K562 (cell line): ENCODE data around the gene ZNF747. TPM values are rescaled to one million over a fixed set of nuclear protein-coding genes. Genes with fewer than 3 reads are reported as not detected.

Experiments
- MTA3 ChIP-seq: fragments of 450-650 bp; formaldehyde crosslinking; IDR thresholded peaks from 2 replicates; pipeline ENCODE4 v1.6.1; 2017; ENCODE audit warnings: mild to moderate bottlenecking, borderline replicate concordance
- MXI1 ChIP-seq: IDR thresholded peaks from 2 replicates; pipeline ENCODE4 v1.6.1; 2011; ENCODE audit warnings: low read depth, mild to moderate bottlenecking, improper control_type of control experiment, low read length
- TARDBP ChIP-seq: fragments of 450-650 bp; IDR thresholded peaks from 2 replicates; pipeline ENCODE4 v1.6.1; 2016
- ZNF12 ChIP-seq: sonication (generic); formaldehyde crosslinking; IDR thresholded peaks from 2 replicates; pipeline ENCODE4 v1.4.0; 2020; ENCODE audit warnings: mild to moderate bottlenecking, missing genetic modification reagents
- ZNF282 ChIP-seq: sonication (generic); formaldehyde crosslinking; IDR thresholded peaks from 2 replicates; pipeline ENCODE4 v1.8.1; 2023; ENCODE audit warnings: missing genetic modification reagents
- ZNF561 ChIP-seq: fragments of 450-650 bp; formaldehyde crosslinking; conservative IDR thresholded peaks from 2 replicates; pipeline ENCODE4 v1.4.0; 2020; ENCODE audit warnings: mild to moderate bottlenecking, moderate library complexity
- ZNF79 ChIP-seq: fragments of 250-450 bp; sonication (Bioruptor Pico); IDR thresholded peaks from 2 replicates; pipeline ENCODE4 v1.4.0; 2020; ENCODE audit warnings: low read depth, mild to moderate bottlenecking, moderate library complexity
- polyA plus RNA-seq, 8 experiments: library from polyadenylated mRNA; depleted of rRNA in 4 of 8; stranded (reverse) in 5 of 8; unstranded in 3 of 8; fragments of >200 nt; fragmentation: Nextera tagmentation in 2 of 8; fragmentation: Illumina TruSeq in 1 of 8; extraction: Ambion mirVana in 2 of 8; extraction: Trizol in 1 of 8; gene quantifications; 2 replicates each; pipeline versions ENCODE4 v1.2.1 to v1.2.3, GENCODE V29; 2011 to 2014; ENCODE audit warnings: inconsistent platforms in 1 of 8, missing spikeins in 1 of 8
- total RNA-seq, 7 experiments: library from RNA; depleted of rRNA in 6 of 7; stranded (reverse); fragments of >200 nt in 6 of 7; fragmentation: Illumina TruSeq in 2 of 7; extraction: Trizol in 2 of 7; gene quantifications; 2 replicates each; pipeline versions ENCODE4 v1.2.1 to v1.2.3, GENCODE V29; 2011 to 2021; ENCODE audit warnings: low replicate concordance in 1 of 7
- TF ChIP-seq, protein P1 (sequence below): sonication (generic); formaldehyde crosslinking; IDR thresholded peaks from 2 replicates; pipeline ENCODE4 v1.4.0; 2020; ENCODE audit warnings: mild to moderate bottlenecking, missing genetic modification reagents
- TF ChIP-seq, protein P2 (sequence below): fragments of 250-450 bp; sonication (Bioruptor Pico); IDR thresholded peaks from 2 replicates; pipeline ENCODE4 v1.5.0; 2021
- TF ChIP-seq, protein P3 (sequence below): sonication (generic); formaldehyde crosslinking; IDR thresholded peaks from 2 replicates; pipeline ENCODE4 v1.8.0; 2022; ENCODE audit warnings: mild to moderate bottlenecking, missing genetic modification reagents, borderline replicate concordance
- TF ChIP-seq, protein P4 (sequence below): fragments of 450-650 bp; IDR thresholded peaks from 2 replicates; pipeline ENCODE4 v1.6.1; 2017; ENCODE audit warnings: mild to moderate bottlenecking, moderate library complexity

The ZNF747 gene
- total and polyA plus RNA-seq, 9 of the 15 experiments (the other 6 are each of a cell fraction or from before 2014, with no cell fraction given), result 0.14 to 3.3 (median 1.5) TPM

DNA sequence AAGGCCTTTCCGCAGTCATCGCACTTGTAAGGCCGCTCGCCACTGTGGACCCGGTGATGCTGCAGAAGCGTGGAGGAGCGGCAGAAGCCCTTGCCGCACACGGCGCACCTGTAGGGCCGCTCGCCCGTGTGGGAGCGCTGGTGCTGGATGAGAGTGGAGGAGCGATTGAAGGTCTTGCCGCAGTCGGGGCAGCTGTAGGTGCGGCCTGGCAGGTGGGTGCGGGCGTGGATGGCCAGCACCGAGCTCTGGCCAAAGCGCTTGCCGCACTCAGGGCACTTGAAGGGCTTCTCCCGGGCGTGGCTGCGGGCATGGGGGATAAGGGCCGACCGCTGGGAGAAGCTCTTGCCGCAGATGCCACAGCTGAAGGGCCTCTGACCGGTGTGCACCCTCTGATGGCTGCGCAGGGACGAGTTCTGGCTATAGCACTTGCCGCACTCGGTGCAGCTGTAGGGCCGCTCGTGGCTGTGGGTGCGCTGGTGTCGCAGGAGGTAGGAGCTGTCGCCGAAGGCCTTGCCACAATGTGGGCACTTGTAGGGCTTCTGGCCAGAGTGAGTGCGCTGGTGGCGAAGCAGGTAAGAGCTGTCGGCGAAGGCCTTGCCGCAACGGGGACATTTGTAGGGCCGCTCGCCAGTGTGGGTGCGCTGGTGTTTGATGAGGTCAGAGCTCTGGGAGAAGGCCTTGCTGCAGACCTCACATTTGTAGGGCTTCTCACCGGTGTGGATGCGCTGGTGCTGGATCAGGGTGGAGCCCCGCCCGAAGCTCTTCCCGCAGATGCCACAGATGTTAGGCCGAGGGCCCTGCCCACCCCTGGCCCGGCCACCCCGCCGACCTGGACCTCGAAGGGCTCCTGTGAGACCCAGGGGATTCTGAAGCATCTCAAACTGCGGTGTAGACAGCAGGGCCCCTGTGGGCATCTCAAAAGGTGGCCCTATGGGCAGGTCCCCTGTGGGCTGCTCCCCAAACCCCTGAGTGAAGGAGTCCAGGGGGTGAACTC, 9.8 kb downstream of the ZNF747 start (continued):
- TF ChIP-seq, protein P1, sequence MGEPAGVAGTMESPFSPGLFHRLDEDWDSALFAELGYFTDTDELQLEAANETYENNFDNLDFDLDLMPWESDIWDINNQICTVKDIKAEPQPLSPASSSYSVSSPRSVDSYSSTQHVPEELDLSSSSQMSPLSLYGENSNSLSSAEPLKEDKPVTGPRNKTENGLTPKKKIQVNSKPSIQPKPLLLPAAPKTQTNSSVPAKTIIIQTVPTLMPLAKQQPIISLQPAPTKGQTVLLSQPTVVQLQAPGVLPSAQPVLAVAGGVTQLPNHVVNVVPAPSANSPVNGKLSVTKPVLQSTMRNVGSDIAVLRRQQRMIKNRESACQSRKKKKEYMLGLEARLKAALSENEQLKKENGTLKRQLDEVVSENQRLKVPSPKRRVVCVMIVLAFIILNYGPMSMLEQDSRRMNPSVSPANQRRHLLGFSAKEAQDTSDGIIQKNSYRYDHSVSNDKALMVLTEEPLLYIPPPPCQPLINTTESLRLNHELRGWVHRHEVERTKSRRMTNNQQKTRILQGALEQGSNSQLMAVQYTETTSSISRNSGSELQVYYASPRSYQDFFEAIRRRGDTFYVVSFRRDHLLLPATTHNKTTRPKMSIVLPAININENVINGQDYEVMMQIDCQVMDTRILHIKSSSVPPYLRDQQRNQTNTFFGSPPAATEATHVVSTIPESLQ, result no peak
- TF ChIP-seq ZNF561 (CRISPR knock-in tag) (no peak), MTA3 (0 out of 2 replicates have a peak, but pooled peaks have one; percentile 13), MXI1 (no peak), ZNF12 (CRISPR knock-in tag) (no peak), ZNF282 (CRISPR knock-in tag) (no peak), TARDBP (no peak), ZNF79 (CRISPR knock-in tag) (no peak)
- TF ChIP-seq, protein P2, sequence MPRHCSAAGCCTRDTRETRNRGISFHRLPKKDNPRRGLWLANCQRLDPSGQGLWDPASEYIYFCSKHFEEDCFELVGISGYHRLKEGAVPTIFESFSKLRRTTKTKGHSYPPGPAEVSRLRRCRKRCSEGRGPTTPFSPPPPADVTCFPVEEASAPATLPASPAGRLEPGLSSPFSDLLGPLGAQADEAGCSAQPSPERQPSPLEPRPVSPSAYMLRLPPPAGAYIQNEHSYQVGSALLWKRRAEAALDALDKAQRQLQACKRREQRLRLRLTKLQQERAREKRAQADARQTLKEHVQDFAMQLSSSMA (CRISPR knock-in tag), result no peak
- TF ChIP-seq, protein P3, sequence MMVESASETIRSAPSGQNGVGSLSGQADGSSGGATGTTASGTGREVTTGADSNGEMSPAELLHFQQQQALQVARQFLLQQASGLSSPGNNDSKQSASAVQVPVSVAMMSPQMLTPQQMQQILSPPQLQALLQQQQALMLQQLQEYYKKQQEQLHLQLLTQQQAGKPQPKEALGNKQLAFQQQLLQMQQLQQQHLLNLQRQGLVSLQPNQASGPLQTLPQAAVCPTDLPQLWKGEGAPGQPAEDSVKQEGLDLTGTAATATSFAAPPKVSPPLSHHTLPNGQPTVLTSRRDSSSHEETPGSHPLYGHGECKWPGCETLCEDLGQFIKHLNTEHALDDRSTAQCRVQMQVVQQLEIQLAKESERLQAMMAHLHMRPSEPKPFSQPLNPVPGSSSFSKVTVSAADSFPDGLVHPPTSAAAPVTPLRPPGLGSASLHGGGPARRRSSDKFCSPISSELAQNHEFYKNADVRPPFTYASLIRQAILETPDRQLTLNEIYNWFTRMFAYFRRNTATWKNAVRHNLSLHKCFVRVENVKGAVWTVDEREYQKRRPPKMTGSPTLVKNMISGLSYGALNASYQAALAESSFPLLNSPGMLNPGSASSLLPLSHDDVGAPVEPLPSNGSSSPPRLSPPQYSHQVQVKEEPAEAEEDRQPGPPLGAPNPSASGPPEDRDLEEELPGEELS, result no peak
- TF ChIP-seq, protein P4, sequence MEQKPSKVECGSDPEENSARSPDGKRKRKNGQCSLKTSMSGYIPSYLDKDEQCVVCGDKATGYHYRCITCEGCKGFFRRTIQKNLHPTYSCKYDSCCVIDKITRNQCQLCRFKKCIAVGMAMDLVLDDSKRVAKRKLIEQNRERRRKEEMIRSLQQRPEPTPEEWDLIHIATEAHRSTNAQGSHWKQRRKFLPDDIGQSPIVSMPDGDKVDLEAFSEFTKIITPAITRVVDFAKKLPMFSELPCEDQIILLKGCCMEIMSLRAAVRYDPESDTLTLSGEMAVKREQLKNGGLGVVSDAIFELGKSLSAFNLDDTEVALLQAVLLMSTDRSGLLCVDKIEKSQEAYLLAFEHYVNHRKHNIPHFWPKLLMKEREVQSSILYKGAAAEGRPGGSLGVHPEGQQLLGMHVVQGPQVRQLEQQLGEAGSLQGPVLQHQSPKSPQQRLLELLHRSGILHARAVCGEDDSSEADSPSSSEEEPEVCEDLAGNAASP, result no peak
